DMS53 treated with DMSO at 0.1 percent for 48 hours (cell line): ENCODE results near the gene DYNC1I1.

Source experiments
- DNase-seq: peaks from one replicate; lab custom pipeline; 2025; ENCODE audit not compliant: unreplicated experiment; lab: John Stamatoyannopoulos, UW

Gene DYNC1I1

DNA sequence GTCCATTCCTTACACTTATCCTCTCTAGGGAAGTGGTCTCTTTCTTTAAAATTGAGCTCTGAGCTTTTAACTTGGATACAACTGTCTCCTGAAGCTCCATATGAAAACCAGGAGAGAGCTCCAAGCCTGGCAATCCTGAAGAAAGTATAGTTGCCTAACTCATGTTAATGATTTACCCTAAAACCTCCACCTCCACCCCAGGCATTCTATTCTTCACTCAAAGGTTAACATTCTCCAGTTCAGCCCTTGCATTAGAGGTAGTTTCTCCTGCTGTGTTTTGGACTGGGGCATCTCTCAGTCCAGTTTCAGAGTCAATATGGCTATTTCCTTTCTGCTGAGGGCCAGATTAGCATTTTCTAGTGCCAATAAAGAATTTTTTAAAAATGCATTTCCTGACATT is 354.0 kb downstream of the DYNC1I1 start:
- peak; percentile 13 for DNase-seq

DNA sequence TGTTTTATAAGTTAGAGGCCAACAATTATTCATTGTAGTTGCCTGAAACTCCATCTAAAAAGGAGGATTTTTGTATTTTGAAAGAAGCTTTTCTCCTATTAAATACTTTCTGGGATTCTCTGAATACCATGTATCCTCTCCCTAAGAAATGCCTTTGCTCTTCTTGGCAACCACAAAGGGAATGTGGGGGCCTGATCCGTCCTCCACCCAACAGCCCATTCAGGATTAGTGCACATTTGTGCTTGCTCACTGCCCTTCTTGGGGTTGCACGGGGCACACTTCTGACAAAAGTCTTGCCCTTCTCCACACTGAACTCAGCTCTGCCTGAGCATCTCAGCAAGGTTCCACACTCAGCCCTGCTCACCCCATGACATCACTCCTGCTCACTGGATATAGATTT is 355.4 kb downstream of the DYNC1I1 start:
- no peak for DNase-seq

DNA sequence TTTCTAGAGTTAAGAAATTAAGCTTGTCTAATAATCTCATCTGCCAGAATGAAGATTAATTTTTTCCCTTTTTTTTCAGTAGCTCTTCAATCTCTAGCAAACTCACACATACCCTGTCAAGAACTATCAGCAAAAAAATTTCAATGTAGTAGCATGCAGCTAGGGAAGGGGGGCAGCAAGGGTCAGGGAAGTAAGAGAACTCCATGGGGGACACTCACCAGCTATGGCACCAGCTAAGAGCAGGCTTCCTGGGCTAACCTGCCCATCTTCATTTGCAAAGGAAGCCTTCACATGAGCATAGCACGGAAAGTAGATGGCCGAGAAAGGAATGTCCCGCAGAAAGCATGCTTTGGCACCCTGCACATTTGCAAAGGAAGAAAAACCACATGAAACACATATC is 359.2 kb downstream of the DYNC1I1 start:
- DNase-seq, result no peak

DNA sequence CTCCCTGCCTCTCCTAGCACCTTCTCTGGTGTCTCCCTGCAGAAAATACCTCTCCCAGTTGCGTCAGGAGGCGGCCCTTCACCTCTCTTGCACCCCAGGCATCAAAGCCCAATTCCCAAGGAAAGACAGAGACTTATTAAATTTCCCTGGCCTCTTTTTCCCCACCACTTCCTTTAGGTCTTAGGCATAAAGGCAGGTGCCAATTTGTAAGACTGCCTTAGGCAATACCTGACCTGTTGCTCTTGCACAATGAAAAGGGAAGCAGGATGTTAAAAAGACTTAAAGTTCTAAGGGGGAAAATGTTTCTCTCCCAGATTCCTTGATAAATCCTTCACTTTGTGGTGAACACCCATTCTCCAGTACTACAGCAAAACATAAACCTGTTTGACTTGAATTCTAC is 362.9 kb downstream of the DYNC1I1 start:
- DNase-seq, result no peak

DNA sequence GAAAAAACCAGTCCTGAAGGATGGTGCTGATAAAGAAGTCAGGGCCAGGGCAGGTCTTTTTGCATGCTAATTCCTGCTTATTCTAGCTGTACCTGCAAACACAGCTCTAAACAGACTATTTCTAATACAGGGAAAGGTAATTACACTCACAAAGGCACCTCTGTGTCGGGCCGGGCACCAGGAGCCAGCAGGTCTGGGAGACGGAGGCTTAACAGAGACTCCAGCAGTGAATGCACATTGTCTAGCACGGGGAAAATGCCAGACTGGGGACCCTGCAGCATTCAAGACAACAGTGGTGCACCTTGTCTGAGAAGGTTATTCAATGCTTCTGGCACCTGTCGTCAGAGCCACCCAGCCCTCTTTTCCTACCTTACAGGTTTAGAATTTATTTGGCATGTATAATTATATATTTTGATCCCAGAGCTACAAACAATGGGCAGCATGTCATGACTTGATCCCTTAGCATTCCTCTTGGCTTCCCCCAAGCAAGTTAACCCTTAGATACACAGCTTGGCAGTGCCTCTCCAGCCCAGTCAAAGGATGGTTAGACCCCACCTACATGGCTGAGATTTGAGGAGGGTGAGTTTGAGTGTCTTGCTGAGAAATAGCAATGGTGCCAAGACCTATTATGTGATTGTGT is 364.4 kb downstream of the DYNC1I1 start:
- DNase-seq, result no peak

DNA sequence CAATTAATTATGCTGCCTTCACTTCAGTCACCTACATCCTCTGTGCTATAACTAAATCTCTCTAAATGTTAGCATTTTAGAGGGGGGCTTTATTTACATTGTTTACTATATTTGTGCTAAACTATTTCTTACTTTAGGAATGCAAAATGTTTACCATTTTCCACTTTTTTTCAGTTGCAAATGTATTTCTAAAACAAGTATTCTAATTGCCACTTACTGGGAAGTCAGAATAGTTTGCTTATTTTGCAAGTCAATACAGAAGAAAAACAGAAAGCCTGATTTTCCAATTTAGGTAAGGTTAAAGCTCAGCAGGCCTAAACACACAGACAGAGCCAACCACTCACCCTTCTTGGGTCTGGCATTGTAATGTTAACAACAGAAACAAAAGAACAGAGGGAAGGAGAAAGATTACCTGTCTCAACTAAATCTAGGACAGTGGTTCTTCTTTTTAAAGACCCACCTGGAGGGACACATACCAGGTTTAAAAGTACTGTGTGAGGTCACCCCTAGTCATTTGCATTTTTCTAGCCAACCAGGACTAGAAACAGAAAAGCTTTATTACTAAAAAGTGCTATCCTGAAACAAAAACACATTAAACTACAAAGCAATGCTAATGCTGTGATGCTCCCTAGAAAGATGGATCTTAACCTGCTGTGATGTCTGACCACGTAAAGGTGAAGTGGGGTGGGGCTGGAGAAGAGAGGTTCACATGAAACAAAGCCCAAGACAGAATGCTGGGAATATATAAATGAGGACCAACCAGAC is 371.3 kb downstream of the DYNC1I1 start:
- DNase-seq, result no peak

DNA sequence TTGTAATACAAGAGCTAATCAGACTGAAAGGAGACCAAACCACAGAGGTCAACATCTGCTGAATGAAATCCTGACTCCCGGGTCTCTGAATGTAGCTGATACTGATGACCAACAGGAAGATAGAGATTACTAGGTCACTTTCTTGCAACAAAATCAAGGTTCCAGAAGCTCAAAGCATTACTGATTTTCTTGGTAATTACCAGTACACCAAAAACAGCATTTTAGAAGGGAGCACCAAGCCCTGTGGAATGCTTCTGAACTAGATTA is 371.8 kb downstream of the DYNC1I1 start:
- no peak for DNase-seq
